Effector memory CD4-positive, alpha-beta T cell (primary cell): ENCODE results near the gene ILKAP.
"Not testable (repeated sequence)": the region's sequence is repeated elsewhere in the genome, so short reads cannot be mapped to it uniquely, and the experiment has no call there.

ENCODE experiments used
- DNase-seq, 3 donors: peaks; one replicate each; pipeline ENCODE4 v3.0.0-alpha.2; 2020
- H3K27ac ChIP-seq: 2 replicates; pipeline ENCODE4 v1.7.0; 2013; ENCODE audit warnings: mild to moderate bottlenecking, low read length, moderate library complexity; ENCODE audit not compliant: insufficient read depth, poor library complexity, severe bottlenecking
- H3K27me3 ChIP-seq: replicated peaks from 2 replicates; pipeline ENCODE4 v1.7.0; 2013; ENCODE audit warnings: mild to moderate bottlenecking, low read length; ENCODE audit not compliant: insufficient read depth, control insufficient read depth, poor library complexity, severe bottlenecking
- H3K36me3 ChIP-seq: 2 replicates; pipeline ENCODE4 v1.7.0; 2013; ENCODE audit warnings: mild to moderate bottlenecking, low read length, moderate library complexity; ENCODE audit not compliant: control insufficient read depth, insufficient read depth
- H3K4me1 ChIP-seq: 2 replicates; pipeline ENCODE4 v1.7.0; 2013; ENCODE audit warnings: low read length, mild to moderate bottlenecking; ENCODE audit not compliant: control insufficient read depth, insufficient read depth, poor library complexity, severe bottlenecking
- H3K4me3 ChIP-seq: 2 replicates; pipeline ENCODE4 v1.7.0; 2013; ENCODE audit warnings: low read length, low read depth, mild to moderate bottlenecking; ENCODE audit not compliant: insufficient read depth, poor library complexity, severe bottlenecking
- H3K9me3 ChIP-seq: 2 replicates; pipeline ENCODE4 v1.7.0; 2013; ENCODE audit warnings: mild to moderate bottlenecking, low read length, moderate library complexity; ENCODE audit not compliant: control insufficient read depth

ILKAP gene

DNA sequence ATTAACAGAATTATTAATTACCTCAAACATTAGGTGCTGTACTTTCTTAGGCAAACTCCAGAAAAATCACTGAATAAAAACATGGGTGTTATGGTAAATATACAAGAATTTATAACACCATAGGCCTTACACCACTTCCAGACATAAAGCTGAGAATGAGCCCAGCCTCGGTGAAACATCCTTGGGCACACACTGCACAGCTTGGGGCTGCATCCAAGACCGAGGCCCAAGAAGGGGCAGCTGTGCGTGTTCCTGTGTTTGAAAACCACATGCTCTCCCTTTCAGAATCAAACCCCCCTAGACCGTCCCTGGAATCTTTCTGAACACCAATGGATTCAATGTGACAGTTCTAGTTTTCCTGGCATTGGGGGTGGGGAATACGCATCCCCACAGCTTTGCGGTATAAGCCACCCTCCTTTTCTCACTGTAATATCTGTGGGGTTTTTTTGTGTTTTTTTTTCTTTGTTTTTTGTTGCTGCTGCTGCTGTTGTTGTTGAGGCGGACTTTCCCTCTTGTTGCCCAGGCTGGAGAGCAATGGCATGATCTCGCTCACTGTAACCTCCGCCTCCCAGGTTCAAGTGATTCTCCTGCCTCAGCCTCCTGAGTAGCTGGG, 31.8 kb downstream of the ILKAP start:
- H3K4me1 ChIP-seq = no peaks in the 10 kb centered on the region
- H3K36me3 ChIP-seq = peaks cover 56% of the 10 kb centered on the region
- DNase-seq = no peak
- H3K27ac ChIP-seq = no peak overlapping the region
- no peak overlapping the region for H3K4me3 ChIP-seq
- no peaks in the 10 kb centered on the region for H3K9me3 ChIP-seq
- H3K27me3 ChIP-seq = no peaks in the 10 kb centered on the region

DNA sequence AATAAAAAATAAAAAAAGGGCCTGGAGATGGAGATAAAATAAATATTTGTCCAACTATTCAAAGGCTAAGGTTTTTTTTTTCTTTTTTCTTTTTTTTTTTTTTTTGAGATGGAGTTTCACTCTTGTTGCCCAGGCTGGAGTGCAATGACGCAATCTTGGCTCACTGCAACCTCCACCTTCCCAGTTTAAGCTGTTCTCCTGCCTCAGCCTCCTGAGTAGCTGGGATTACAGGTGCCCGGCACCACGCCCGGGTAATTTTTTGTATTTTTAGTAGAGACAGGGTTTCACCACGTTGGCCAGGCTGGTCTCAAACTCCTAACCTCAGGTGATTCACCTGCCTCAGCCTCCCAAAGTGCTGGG, 32.4 kb downstream of the ILKAP start:
- H3K4me3 ChIP-seq, H3K27me3 ChIP-seq, DNase-seq, H3K4me1 ChIP-seq, H3K27ac ChIP-seq, H3K9me3 ChIP-seq: not testable (repeated sequence)
- H3K36me3 ChIP-seq = peaks cover 52% of the 10 kb centered on the region

- Histone ChIP-seq H3K36me3 (peaks cover 50% of the 10 kb centered on the region), H3K4me1 (no peaks in the 10 kb centered on the region), H3K27me3 (no peaks in the 10 kb centered on the region), H3K9me3 (no peaks in the 10 kb centered on the region), H3K27ac (no peak overlapping the region), H3K4me3 (no peak overlapping the region)
- DNase-seq = no peak
Measured at GRCh38 chr2:238170386-238171071, 33.0 kb downstream of the ILKAP start.

DNA sequence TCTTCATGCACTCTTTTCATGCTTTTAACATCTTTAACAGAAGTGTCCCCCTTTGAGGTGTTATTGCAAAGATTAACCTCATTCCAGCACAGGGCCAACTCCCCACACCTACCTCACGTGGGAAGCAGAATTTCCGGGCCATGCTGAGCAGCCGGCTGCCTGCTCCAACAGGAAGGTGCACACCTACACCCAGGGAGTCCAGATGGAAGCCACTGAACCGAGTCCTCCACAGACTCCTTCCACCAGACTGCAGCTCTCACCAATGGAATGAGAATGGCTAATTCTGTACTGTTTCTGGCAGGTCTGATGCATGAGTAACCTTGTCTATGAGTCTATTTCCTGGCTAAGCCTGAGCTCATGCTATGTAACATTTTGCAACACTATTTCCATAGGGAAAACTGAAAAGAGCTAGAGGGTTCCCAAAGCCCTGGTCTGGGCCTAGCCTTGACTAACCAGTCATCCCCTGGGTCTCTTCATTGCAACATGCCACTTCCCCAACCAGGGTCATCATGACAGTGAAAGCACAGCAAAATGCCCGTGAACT, 33.7 kb downstream of the ILKAP start:
- no peaks in the 10 kb centered on the region for H3K4me1 ChIP-seq
- no peak overlapping the region for H3K4me3 ChIP-seq
- no peak for DNase-seq
- no peak overlapping the region for H3K27ac ChIP-seq
- H3K9me3 ChIP-seq = no peaks in the 10 kb centered on the region
- H3K36me3 ChIP-seq = peaks cover 43% of the 10 kb centered on the region
- no peaks in the 10 kb centered on the region for H3K27me3 ChIP-seq

DNA sequence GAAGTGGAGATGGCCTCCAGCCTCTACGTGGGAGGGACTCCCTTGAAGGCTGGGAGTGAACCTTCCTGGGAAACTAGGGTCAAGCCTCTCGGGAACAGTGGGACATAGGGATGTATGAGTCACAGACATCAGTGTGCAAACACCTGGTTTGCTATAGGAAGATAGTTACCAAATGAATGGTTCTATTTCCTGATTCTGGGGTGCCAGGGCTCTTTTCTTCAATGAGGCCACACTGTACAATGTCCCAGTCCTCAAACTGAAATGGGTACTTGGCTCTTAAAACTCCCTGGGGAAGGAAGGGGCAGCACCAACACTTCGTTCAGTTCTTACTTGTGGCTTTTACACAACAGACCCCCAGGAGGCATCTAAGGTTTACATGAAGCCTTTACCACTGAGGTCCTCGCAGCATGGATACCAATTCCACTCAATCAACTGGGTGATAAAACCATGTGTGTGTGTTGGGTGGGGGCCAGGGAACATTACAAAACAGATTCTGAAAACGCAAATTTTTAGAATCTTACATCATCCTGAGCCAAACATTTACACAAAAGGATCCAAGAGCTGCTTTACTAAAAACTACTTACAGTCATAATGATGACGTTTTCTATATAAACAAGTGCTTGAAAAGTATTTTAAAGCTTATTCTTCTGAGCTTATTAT, 34.3 kb downstream of the ILKAP start:
- H3K27ac ChIP-seq = no peak overlapping the region
- no peak overlapping the region for H3K4me3 ChIP-seq
- no peaks in the 10 kb centered on the region for H3K9me3 ChIP-seq
- H3K27me3 ChIP-seq = no peaks in the 10 kb centered on the region
- no peak for DNase-seq
- H3K36me3 ChIP-seq = peaks cover 37% of the 10 kb centered on the region
- no peaks in the 10 kb centered on the region for H3K4me1 ChIP-seq

GRCh38 chr2:238168196-238169047, 35.1 kb downstream of the ILKAP start:
- Histone ChIP-seq H3K4me3 (no peak overlapping the region), H3K27ac (no peak overlapping the region), H3K9me3 (no peaks in the 10 kb centered on the region), H3K27me3 (no peaks in the 10 kb centered on the region), H3K4me1 (no peaks in the 10 kb centered on the region), H3K36me3 (peaks cover 32% of the 10 kb centered on the region)
- no peak for DNase-seq

DNA sequence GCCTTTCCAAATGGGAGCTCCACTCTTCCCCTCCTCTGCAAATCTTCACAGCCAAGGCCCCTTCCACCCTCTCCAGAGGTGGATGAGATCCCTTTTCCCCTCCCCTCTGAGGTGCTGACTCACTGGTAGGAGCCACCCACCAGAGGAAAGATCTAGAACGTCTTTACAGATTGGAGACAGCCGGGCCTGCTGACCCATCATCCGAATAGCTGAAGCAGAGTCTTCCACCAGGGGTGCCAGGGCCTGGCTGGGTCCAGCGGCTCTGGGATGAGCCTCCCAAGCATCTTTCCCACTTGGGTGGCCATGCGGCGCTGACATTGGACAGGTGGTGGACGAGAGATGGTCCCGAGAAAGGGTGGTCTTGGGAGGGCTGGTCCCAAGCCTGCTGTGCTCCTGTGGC, 35.7 kb downstream of the ILKAP start:
- H3K27me3 ChIP-seq = no peaks in the 10 kb centered on the region
- no peak overlapping the region for H3K4me3 ChIP-seq
- DNase-seq = no peak
- no peaks in the 10 kb centered on the region for H3K4me1 ChIP-seq
- no peaks in the 10 kb centered on the region for H3K9me3 ChIP-seq
- H3K36me3 ChIP-seq = peaks cover 26% of the 10 kb centered on the region
- no peak overlapping the region for H3K27ac ChIP-seq

GRCh38 chr2:238167344-238167715, 36.2 kb downstream of the ILKAP start:
- no peak overlapping the region for H3K4me3 ChIP-seq
- H3K27ac ChIP-seq = no peak overlapping the region
- no peak for DNase-seq
- H3K4me1 ChIP-seq = no peaks in the 10 kb centered on the region
- H3K36me3 ChIP-seq = peaks cover 21% of the 10 kb centered on the region
- H3K9me3 ChIP-seq = no peaks in the 10 kb centered on the region
- no peaks in the 10 kb centered on the region for H3K27me3 ChIP-seq

DNA sequence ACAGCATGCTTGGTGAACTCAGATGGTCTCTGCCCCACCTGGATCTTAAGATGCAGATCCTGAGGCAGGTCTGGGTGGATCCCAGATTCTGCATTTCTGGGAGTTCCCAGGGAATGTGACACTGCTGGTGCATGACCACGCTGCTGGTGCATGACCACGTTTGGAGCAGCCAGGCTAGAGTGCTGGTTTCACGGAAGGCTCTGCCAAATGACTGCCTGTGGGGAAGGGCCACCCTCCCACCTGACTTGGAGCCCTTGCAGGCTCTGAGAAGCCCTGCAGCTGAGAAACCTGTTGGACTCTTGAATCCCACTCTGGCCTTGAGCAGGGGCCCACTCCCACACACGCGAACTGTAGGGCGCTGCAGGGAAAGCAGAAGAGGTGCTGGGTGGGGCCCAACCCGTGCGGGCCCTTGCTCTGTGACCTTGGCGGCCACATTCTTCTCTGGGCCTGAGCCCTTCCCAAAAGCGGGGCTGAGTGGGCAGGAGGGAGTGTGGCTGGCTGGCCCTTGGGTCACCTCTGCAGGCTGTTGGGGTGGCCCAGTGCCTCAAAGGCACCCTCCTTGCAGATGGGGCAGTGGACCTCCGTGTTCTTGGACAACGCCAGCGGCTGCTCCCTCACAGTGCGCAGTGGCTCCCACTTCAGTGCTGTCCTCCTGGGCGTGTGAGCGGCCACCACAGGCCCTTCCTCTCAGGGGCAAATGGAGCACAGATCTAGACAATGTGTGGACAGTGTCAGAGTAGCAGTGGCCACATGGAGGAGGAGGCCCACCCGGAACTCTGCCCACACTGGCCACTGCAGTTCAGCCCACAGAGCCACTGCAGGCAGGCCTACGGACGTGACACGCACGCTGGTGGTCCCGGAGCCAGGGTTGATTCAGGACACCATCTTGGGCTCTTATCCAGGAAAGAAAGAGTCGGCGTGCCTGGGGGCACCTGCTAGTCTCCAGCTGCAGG, 36.8 kb downstream of the ILKAP start:
- DNase-seq = no peak
- no peaks in the 10 kb centered on the region for H3K9me3 ChIP-seq
- H3K4me3 ChIP-seq = no peak overlapping the region
- no peaks in the 10 kb centered on the region for H3K4me1 ChIP-seq
- H3K27ac ChIP-seq = no peak overlapping the region
- H3K27me3 ChIP-seq = no peaks in the 10 kb centered on the region
- peaks cover 19% of the 10 kb centered on the region for H3K36me3 ChIP-seq
